G401.6 (cell line): Measurements from ENCODE around the gene CREBBP.

Experiments
- FAIRE-seq: peaks from 2 replicates; lab custom pipeline; 2012; peaks lifted over from hg19 to GRCh38; lab: Jason Lieb, UNC

The CREBBP gene

DNA sequence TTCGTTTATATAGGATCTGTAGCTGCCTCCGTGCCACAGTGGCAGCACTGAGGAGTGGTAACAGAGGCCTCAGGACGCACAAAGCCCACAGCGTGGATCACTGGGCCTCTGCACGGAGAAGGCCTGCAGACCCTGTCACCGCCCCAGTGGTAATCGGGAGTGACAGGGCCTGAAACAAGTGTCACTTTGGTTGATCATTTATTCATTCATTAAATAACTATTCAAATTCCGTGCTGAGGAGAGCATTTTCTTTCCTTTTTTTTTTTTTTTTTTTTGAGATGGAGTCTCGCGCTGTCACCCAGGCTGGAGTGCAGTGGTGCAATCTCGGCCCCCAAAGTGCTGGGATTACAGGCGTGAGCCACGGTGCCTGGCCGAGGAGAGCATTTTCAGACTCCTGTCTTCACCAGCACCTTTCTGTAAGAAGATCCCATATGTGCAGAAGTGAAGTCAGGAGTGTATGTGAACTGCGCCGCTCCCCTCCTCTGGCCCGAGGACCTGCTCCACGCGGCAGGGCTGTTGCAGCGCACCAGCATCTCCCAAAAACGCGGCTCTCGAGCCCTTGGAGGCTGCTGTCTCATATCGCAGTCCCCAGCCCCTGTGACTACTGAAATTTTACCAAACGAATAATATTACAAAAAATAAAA lies 118.3 kb downstream of the CREBBP start:
- no peak for FAIRE-seq

DNA sequence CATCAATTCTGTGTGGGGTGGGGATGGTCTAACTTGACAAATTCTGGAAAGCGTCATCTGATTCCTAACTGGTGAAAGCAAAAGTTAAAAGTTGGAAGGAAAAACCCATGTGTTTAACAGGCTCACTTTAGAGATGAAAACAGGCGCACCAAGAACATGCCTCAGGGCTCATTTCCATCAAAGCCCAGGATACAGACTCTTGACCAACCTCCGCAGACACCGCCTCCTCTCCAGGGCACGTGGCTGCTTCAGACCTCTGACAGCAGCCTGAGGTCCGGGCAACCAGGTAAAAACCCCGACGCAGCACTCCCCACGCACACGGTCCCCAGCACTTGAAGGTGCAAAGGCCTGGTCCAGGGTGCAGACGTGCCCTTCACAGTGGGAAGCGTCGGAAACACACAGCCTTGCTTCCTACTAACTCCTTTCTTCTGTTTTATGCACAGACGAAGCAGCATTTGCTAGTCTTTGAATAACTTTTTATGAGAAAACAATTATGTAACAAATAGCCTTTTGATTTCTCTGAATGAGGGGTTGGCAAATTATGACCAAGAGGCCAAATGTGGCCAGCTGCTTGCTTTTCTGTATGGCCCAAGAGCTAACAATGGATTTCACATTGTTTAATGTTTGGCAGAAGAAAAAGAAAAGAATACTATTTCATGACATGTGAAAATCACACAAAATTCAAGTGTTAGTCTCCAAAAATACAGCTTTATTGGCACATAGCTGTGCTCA lies 119.0 kb downstream of the CREBBP start:
- no peak for FAIRE-seq

DNA sequence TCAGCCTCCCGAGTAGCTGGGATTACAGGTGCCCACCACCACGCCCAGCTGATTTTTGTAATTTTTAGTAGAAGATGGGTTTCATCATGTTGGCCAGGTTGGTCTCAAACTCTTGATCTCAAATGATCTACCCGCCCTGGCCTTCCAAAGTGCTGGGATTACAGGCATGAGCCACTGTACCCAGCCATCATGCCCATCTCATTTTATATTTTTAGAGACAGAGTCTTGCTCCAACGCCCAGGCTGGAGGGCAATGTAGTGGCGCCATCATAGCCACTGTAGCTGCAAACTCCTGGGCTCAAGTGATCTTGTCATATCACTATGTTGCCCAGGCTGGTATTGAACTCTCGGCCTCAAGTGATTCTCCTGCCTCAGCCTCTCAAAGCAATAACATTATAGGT lies 120.0 kb downstream of the CREBBP start:
- FAIRE-seq = no peak

DNA sequence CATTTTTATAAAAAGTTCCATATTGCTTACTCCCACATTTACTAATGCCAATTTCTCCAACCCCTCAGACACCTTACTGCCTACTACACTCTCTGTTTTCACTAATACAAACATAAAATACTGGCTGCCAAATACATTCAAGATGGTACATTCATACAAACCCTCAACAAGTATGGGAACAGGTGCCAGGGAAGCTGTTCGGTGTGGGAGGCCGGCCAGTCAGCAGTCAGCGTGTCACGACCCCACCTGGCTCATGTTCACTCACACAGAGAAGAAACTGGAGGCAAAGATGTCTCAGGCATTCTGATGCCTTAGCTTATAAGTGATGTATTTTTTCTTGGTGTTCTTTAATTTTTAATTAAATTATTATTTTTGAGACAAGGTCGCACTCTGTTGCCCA lies 120.8 kb downstream of the CREBBP start:
- no peak for FAIRE-seq

DNA sequence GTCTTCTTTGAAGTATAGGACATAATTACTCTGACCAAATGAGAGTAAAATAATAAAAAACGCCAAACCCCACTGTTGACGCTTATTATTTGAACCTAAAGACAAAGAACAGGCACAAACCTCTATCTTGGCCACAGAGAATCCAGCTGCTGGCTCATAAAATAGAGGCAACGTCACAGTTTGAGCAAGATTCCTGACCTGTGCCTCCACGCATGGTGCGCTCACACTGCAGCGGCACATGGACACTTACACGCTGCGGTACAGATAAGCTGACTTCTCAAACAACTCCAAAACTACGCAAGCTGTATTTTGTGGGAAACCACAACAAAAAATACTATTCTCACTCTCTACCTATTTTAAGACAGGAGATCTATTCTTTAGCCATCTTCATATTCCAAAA lies 124.4 kb downstream of the CREBBP start:
- no peak for FAIRE-seq

DNA sequence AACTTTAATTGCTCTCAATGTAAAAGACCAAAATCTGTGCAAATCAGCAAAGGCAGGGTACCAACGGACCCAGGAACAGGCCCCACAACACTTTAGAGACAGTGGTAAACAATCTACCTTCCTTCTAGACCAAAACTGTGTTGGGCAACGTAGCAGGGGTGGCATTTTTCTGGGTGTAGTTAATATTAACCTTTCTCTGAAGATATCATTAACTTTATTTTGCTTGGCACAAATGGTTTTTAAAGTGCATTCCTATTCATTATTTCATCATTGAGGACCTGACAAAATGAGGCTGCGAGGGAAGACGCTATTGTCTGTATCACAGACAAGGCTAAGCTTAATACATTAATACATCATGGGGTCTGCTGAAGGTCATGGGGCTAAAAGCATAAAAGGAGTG lies 125.3 kb downstream of the CREBBP start:
- FAIRE-seq = no peak

DNA sequence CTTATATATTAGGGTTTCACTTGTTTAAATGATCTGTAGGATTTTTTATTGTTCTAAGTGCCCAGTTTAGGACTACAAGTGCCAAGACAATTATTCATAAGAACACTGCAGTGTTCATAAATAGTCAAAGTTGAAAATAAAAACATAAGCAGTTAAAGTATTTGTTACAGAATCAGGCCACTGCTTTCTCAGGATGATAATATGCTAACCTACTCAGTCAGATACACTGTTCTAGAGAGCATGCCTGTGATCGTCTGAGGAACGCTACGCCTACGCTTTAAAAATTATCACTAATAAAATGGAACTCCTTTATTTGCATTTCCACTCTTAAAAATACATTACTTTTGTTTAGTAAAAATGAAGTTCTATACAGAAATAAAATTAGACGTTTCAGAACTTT lies 125.7 kb downstream of the CREBBP start:
- FAIRE-seq = no peak

DNA sequence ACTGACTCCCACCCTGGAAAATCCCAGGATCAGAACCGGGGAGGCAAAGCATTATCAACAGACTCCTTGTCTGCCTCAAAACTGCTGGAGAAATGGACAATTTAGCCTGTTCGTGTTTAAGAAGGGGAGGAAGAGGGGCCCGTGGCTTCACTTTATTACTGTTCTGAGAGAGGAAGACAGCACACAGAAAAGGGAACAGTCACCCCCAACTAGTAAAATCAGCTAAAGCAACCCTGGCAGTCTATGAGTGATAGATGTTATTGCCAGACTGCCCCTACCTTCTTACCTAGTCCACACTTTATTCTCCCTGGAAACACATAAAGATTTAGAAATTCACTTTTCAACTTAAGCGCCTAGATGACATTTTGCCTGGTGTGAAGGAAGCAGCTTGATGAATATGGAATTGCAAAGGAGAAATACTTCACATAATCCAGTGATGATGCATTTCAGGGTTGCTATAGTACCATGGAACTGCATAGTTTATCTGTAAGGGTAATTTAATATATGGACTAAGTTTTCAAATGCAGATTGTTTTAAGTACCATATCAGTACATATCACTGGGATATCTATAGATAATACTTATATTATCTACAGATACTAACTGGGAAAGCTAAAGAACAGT lies 126.3 kb downstream of the CREBBP start:
- FAIRE-seq = no peak

DNA sequence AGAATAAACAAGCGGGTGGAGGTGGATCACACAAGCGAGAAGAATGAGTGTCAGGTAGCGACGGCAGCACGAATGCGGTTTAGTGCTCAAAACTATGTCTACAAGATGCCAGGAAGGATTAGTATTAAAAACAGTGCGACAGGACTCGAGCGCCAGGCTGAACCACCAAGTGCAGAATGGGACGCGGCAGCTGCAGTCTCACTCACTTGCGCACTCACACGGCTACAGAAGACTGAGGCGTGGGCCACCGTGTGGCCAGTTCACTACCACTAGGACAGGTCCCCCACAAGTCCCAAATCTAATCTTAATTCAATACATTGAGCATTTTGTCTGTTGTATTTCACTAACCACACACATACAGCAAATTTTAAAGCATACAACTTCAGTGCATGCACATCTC lies 127.5 kb downstream of the CREBBP start:
- FAIRE-seq = no peak

DNA sequence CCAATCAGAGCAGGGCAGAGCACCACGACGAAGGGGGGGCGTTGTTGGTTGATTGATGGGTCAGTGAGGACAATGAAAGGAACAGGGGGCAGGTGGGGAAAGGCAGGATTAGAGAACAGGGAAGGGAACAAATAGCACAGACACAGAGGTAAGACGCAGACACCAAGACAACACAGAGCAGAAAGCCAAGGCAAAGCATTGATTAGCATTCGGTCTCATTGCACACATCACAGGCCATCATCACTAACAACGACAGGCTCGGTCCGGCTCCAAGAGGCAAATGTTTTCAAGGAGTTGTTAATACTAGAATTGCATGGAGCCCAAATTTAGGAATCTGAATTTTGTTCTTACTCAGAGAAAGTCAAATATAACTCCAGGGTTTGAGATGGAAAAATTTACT lies 128.6 kb downstream of the CREBBP start:
- FAIRE-seq = no peak

DNA sequence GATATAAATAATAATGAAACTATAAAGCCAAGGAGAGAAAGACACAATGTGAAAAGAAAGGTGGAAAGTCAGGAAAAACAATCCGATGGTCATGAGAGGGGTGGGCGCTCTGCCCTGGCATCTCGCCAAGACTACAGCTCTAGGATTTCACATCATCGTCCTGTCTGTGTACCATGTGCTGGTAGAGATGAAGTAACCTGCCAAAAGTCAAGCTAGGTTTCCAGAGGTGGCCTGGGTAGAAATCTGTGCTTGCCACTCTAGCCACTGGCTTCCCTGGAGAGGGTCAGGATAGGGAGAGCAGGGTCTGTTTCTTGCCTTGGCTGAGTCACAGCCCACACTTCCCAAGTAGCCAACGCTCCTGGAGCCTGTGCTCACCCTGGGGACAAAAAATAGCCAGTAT lies 132.2 kb downstream of the CREBBP start:
- no peak for FAIRE-seq

DNA sequence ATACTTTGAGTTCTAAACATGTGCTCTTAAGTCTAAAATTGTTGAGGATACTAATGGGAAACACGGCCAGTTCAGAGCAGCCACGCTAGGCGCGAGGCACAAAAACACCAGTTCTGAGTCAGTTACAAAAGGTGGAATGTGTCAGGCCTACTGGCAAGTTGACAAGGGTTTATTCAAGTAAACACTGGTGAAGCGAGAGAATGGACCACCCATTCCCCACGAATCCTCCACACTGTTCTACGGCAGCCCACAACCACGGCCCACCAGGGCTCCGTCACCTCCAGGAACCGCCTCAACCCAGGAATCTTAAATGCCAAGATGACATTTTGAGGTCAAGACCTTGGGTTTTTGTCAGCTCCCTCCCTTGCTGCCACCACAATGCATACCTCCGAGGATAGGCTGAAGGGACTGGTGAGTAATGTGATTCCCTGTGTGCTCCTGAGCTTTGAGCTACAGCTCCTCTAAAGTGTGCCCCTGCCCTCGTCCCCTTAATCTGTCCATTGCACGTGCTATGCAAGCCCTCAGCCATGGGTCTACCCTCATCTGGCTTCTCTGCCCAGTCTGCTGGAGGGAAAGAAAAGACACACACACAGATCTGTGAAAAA lies 134.7 kb downstream of the CREBBP start:
- FAIRE-seq = no peak

DNA sequence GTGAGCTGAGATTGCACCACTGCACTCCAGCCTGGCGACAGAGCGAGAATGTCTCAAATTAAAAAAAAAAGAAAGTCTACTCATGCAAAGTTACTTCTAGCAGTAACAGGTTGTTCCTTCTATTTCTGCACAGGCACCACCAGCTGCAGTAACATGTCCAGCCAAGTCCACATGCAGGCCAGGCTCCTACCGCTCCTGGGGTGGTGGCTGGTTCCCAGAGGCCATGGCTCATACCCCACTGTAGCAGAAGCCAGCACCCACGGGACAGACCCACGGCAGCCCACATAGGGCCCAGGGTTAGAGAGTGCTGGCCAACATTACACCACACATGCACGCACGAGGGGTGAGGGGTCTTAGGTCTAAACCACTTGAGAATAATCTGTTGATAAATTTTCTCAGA lies 136.5 kb downstream of the CREBBP start:
- FAIRE-seq = no peak

DNA sequence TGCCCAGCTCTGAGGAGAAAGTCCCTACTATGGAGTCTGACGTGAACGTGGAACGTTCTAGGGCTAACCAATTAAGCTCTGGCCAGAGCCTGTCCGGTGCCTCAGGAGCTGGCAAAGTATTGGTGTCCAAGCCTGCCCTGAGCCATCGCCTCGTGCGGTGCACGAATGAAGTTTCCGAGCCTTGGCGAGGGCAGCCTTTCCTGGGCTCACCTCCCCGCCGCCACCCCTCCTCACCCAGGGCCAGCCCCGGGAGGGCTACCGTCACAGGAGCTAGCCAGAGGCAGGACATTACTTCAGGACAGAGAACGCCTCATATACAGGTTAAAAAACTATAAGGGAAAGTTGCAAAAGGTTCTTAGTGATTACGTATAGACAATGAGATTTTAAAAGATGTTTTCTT lies 139.6 kb downstream of the CREBBP start:
- FAIRE-seq = no peak

DNA sequence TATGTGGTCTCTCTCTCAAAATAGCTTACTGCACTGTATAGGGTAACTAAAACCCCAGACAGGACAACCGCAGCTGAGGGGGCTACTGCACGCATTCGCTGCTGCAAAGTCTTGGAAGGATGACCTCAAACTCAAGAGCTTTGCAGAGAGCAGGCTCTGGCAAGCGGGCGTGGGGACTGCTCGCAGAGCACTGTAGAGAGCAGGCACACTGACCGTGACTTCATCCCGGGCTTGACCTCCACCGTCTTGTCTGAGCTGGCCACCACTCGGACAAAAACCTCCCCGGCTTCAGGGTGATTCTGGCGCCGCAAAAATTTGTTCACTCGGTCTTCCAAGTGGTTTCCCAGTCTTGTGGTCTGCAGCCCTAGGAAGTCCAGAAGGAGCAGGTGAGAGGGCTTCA lies 140.3 kb downstream of the CREBBP start:
- no peak for FAIRE-seq

DNA sequence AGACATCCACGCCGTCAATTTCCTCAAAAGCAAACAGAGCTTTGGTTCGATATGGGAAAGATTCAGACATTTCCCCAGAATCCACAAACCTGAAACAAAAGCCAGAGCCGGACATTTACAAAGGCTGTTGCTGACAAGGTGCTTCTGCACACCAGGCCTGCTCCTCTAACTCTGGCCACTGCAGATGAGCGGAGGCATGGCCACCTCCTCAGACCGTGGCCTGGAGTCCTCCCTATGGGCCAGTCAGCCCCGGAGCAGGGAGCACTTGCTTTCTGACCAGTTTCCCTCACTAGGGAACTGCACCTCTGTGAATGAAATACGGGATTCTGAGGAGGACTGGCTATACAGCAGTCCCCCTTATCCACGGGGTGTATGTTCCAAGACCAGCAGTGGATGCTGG lies 140.9 kb downstream of the CREBBP start:
- FAIRE-seq = no peak

DNA sequence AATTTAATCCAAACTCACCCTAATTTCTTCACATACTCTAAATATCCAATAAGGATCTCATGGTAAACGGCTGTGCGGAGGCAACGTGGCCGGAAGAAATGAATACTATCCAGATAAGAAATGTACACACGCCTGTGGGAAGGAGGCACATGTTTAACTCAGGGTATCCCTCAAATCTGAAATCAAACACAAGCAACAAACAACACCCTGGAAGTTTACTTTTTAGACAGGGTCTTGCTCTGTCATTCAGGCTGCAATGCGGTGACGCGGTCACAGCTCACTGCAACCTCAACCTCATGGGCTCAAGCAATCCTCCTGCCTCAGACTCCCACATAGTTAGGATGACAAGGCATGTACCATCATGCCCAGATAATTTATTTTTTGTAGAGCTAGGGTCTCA lies 142.0 kb downstream of the CREBBP start:
- FAIRE-seq = no peak

DNA sequence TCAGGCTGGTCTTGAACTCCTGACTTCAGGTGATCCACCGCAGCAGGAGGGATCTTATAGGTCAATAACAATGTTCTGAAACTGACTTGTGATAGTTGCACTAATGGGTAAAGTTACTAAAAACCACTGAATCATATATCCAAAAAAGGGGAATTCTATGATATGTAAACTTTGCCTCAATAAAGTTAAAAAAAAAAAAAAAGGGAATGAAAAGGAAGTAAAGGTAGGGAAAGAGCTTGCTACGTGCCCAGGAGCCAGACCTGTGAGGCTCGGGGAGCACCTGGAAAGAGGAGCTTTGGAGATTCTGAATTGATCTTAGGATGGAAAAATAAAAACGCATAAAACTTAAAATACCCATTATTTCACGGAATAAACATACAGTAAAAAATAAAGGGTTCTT lies 142.4 kb downstream of the CREBBP start:
- no peak for FAIRE-seq

DNA sequence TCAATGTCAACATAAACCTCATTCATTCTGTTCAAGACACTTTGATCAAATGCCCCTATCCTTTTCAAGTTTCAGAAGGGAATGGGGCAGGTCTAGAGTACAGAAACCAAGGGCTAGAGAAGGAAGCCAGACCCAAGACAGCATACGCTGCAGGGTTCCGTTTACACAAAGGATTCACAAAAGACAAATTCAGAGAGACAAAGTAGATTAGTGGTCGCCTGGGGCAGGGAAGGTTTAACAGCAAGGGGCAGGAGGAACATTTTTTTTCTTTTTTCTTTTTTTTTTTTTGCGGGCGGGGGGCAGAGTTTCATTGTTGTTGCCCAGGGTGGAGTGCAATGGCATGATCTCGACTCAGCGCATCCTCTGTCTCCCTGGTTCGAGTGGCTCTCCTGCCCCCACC lies 143.3 kb downstream of the CREBBP start:
- no peak for FAIRE-seq

DNA sequence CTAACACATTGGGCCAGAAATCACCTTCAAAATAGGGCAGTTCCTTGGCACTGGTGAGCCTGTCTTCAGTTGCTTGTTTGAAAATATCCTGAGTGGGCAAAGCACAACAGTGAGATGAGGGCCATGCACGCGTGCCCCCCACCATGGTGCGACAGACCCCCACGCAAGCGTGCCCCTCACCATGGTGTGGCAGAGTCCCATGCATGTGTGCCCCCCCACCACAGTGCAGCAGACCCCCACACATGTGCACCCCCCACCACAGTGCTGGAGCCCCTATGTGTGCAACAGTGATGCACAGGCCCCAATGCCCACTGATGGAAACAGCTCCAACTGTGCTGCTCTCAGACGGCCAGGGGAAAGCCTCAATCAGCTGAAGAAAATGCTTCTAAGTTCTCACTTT lies 144.4 kb downstream of the CREBBP start:
- FAIRE-seq = no peak

DNA sequence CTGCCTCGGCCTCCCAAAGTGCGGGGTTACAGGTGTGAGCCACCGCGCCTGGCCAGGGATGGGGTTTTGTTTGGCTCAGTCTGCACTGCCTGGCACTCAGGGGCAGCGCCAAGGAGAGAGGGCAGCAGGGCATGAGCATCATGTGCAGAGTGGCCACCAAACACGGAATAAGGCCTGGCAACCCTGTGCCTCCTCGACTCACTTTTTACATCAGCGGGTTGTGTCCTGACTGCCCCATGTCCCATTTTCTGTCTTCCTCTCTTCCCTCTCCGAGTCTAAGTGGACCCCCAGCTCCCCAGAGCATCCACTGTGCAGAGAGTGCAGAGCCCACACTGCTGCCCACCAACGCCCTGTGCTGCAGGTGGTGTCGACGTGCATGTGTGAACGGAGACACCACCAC lies 145.0 kb downstream of the CREBBP start:
- FAIRE-seq = no peak

DNA sequence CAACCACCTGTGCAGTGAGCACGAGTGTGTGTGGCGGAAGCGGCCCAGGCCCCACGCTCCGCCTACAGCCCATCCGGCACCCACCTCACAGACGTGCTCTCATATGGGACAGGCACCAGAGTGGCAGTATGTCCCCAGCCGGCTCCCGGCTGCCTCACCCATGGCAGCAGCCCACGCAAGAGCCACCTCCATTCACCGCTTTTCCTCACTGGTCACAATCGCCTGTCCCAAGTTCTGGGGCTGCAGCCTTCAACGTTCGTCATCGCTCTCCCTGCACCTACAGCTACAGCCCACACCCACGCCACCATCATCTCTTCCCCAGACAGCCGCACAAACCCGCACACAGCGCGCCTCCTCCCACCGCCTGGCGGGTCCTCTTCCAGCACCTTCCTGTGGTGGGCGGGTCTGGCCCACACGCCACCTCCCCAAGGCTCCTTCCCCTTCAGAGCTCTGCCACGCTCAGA lies 145.7 kb downstream of the CREBBP start:
- no peak for FAIRE-seq

DNA sequence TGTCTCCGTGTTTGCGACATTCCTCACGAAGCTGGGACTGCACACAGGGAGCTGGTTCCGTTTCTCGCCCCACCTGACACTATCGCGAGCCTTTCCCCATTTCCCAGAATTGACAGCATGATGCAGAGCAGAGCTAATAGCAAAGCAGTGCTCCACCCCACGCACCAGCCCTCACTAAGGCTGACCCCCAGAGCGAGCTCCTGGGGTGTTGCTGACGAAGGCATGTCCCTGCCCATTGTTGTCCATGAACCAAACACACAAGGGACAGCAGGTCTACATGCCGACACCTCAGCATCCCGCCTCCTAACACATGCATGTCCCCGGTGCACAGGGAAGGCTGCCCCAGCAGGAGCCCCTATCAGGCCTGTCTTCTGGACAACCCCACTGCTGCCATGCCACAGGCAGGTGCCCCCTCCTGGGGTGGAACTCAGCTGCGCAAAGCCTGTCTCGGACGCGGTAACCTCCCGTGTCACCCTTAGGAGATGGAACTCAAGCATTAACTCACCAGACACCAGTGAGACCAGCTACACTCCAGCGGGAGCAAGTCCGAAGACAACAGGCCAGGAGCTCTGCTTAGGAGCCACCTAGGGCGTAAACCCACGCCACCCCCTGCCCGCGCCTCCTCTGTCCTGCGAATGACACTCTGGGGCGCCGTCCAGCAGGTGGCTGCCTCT lies 146.3 kb downstream of the CREBBP start:
- FAIRE-seq = no peak
